PC-3 (cell line): ENCODE results near the gene BICRA.

ENCODE experiments used
- CTCF ChIP-seq: fragments of 300-600 bp; sonication (generic); conservative IDR thresholded peaks from 2 replicates; pipeline ENCODE4 v1.5.1; 2017; ENCODE audit warnings: antibody characterized with exemption, low read depth, mild to moderate bottlenecking, low read length
- EZH2 ChIP-seq: fragments of 300-600 bp; sonication (generic); IDR thresholded peaks from one replicate; pipeline ENCODE4 v1.6.1; 2017; ENCODE audit warnings: antibody characterized with exemption, mild to moderate bottlenecking, low read length; ENCODE audit not compliant: unreplicated experiment
- EZH2phosphoT487 ChIP-seq: fragments of 300-600 bp; sonication (generic); IDR thresholded peaks from 2 replicates; pipeline ENCODE4 v1.6.1; 2018; ENCODE audit warnings: mild to moderate bottlenecking, antibody characterized with exemption, low read length, borderline replicate concordance

- TF ChIP-seq CTCF (no peak), EZH2 (no peak), EZH2phosphoT487 (no peak)
Observed at GRCh38 chr19:47720669-47721422, 111.9 kb downstream of the BICRA start.
